Transverse colon (tissue), 4 donors: ENCODE measurements around the gene DISC1. TPM values are rescaled to one million over a fixed set of nuclear protein-coding genes. Genes with fewer than 3 reads are reported as not detected.
"Not testable (repeated sequence)": the region's sequence is repeated elsewhere in the genome, so short reads cannot be mapped to it uniquely, and the experiment has no call there.

ENCODE experiments used
- DNase-seq: peaks from one replicate; pipeline ENCODE4 v3.0.0-alpha.2; 2019
- H3K27ac ChIP-seq, 4 donors: fragments of 200-600 bp; sonication (generic); 2 replicates each; pipeline ENCODE4 v1.5.1; 2016 to 2018; ENCODE audit warnings: inconsistent platforms in 4 of 4
- H3K27me3 ChIP-seq: fragments of 200-600 bp; sonication (generic); 2 replicates; pipeline ENCODE4 v1.5.1; 2017; ENCODE audit warnings: inconsistent platforms
- H3K36me3 ChIP-seq, 4 donors: fragments of 200-600 bp; sonication (generic); 2 replicates each; pipeline ENCODE4 v1.5.1; 2017 to 2019; ENCODE audit warnings: inconsistent platforms in 4 of 4
- H3K4me1 ChIP-seq, 4 donors: fragments of 200-600 bp; sonication (generic); 2 replicates each; pipeline ENCODE4 v1.5.1; 2017 to 2020; ENCODE audit warnings: inconsistent platforms in 4 of 4
- H3K4me3 ChIP-seq, 4 donors: fragments of 200-600 bp; sonication (generic); 1 replicate in 1 of 4; 2 replicates in 3 of 4; pipeline versions ENCODE4 v1.5.1 to v1.6.1; 2017 to 2019; ENCODE audit warnings: inconsistent platforms in 4 of 4
- H3K9me3 ChIP-seq, 2 donors: fragments of 200-600 bp; sonication (generic); 2 replicates each; pipeline ENCODE4 v1.5.1; 2017 to 2019; ENCODE audit warnings: inconsistent platforms in 2 of 2
- CTCF ChIP-seq, 5 experiments: fragments of 200-600 bp in 3 of 5; fragments of 450-650 bp in 2 of 5; sonication (generic) in 3 of 5; IDR thresholded peaks; 1 replicate in 2 of 5; 2 replicates in 3 of 5; pipeline ENCODE4 v1.5.1; 2016 to 2017; ENCODE audit warnings: antibody characterized with exemption in 5 of 5, inconsistent platforms in 3 of 5, mild to moderate bottlenecking in 2 of 5, moderate library complexity in 1 of 5
- EP300 ChIP-seq: sonication (generic); formaldehyde crosslinking; IDR thresholded peaks from one replicate; pipeline ENCODE4 v1.6.1; 2017; ENCODE audit warnings: antibody characterized with exemption, low read depth
- POLR2A ChIP-seq: fragments of 450-650 bp; IDR thresholded peaks from one replicate; pipeline ENCODE4 v1.6.1; 2016; ENCODE audit warnings: antibody characterized with exemption, mild to moderate bottlenecking, moderate library complexity
- POLR2AphosphoS5 ChIP-seq, 3 donors: sonication (generic); formaldehyde crosslinking; IDR thresholded peaks; one replicate each; pipeline ENCODE4 v1.6.1; 2016; ENCODE audit warnings: antibody characterized with exemption in 3 of 3
- WGBS, 2 donors: methylation state at CpG; one replicate each; pipeline ENCODE4 v1.1.5; 2018; ENCODE audit warnings: low coverage in 1 of 2; 5-methylcytosine and 5-hydroxymethylcytosine counted together
- in situ Hi-C, 4 donors: fragments of 200-750 bp; cut with MboI; loops; one replicate each; pipeline versions ENCODE4 v1.15.0 to v1.15.1; 2017; ENCODE audit warnings: low sequenced_read_pairs in 3 of 4, low pct_ligation_motif_present in 1 of 4, low pct_unique_long_range_greater_than_20kb in 1 of 4
- intact Hi-C: fragments of 100-400 bp; cut with DNase I; formaldehyde crosslinking; loops from one replicate; pipeline ENCODE4 v1.15.1; 2023; ENCODE audit warnings: low total_unique reads
- total RNA-seq, 4 donors: library from RNA; depleted of rRNA; stranded (reverse); fragments of >200 nt; gene quantifications; one replicate each; pipeline ENCODE4 v1.1.0, GENCODE V29; 2016

The DISC1 gene
- total RNA-seq, 4 donors from 2014 or later: 7.8 to 20.3 (median 11.5) TPM

DNA sequence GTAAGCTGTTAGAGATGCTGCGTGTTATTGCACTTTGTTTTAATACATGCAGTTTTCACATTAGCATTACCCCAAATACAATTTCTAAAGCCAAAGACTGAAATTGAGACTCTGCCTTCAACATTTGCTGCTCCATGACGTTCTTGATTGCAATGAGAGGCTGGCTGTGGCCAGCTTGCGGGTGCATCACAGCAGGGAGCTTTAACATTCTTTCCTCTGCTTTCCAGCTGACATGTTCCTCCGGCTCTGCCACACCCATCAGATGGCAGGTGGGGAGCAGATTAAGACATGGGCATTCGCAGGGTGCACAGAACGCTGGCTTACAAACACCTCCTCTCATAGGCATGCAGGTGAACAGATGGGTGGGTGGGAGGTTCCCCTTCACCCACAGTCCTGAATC, 314.1 kb downstream of the DISC1 start:
- no peak for DNase-seq
- 76 to 83% methylated on average over 3 to 6 of the region's 6 CpGs for WGBS, 2 donors
- no peak overlapping the region for H3K4me3 ChIP-seq
- no peak overlapping the region for H3K27ac ChIP-seq
- H3K9me3 ChIP-seq: no peaks in the 10 kb centered on the region
- H3K36me3 ChIP-seq: no peaks in the 10 kb centered on the region
- intact Hi-C loops (no loop called here), in situ Hi-C loops (no loop called here)
- TF ChIP-seq POLR2AphosphoS5 (IDR thresholded peaks at IDR 0.05) (no peak), EP300 (no peak), POLR2A (no peak), CTCF (IDR thresholded peaks at IDR 0.05) (no peak)
- H3K27me3 ChIP-seq: no peaks in the 10 kb centered on the region
- H3K4me1 ChIP-seq: peaks cover 0 to 15% (median 5%) of the 10 kb centered on the region in 4 donors

DNA sequence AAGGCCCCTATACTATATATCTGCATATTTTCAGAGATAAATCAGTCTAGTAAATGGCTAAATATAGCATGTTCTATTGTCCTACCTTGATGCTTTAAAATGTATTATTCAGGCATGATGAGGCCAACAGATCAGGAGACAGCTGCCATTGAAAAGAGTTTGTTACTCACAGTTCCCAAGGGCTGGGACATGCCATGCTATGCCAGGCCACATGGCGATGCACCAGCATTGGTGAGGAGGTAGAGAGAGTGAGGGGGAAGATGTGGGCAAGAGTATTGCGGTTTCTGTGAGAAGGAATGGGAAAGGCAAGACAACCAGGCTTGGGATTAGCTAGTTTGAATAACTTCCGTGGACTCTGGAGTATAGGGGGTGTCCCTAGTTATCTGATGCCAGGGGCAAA, 316.5 kb downstream of the DISC1 start:
- no peaks in the 10 kb centered on the region for H3K9me3 ChIP-seq
- DNase-seq: no peak
- H3K4me1 ChIP-seq: no peaks in the 10 kb centered on the region
- in situ Hi-C loops (no loop called here), intact Hi-C loops (no loop called here)
- no peak overlapping the region for H3K4me3 ChIP-seq
- H3K36me3 ChIP-seq: no peaks in the 10 kb centered on the region
- H3K27me3 ChIP-seq: no peaks in the 10 kb centered on the region
- no peak overlapping the region for H3K27ac ChIP-seq
- TF ChIP-seq POLR2AphosphoS5 (IDR thresholded peaks at IDR 0.05) (no peak), POLR2A (no peak), EP300 (no peak)
- 93 to 95% methylated on average over 3 of the region's 3 CpGs for WGBS, 2 donors

DNA sequence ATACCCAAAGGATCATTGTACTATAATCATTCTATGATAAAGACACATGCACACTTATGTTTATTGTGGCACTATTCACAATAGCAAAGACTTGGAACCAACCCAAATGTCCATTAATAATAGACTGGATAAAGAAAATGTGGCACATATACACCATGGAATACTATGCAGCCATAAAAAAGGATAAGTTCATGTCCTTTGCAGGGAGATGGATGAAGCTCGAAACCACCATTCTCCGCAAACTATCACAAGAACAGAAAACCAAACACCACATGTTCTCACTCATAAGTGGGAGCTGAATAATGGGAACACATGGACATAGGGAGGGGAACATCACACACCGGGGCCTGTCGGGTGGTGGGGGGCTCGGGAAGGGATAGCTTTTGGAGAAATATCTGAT, 321.5 kb downstream of the DISC1 start:
- H3K9me3 ChIP-seq, DNase-seq, in situ Hi-C loops, H3K4me1 ChIP-seq, intact Hi-C loops, H3K4me3 ChIP-seq, H3K27ac ChIP-seq, H3K36me3 ChIP-seq, H3K27me3 ChIP-seq: not testable (repeated sequence)
- WGBS, 2 donors: 91 to 92% methylated on average over 5 of the region's 5 CpGs

GRCh38 chr1:231949277-231950091, 322.9 kb downstream of the DISC1 start:
- H3K27ac ChIP-seq: peak overlapping the region in 3 of 4 donors; percentile 25 to 35 (median 28)
- 67 to 78% methylated on average over 2 to 8 of the region's 8 CpGs for WGBS, 2 donors

More at GRCh38 chr1:231949277-231950091, 322.9 kb downstream of the DISC1 start:
- DNase-seq: no peak
- no peaks in the 10 kb centered on the region for H3K4me1 ChIP-seq
- no peaks in the 10 kb centered on the region for H3K36me3 ChIP-seq
- intact Hi-C loops: no loop called here
- H3K4me3 ChIP-seq: no peak overlapping the region
- no peaks in the 10 kb centered on the region for H3K9me3 ChIP-seq
- in situ Hi-C loops: no loop called here
- no peaks in the 10 kb centered on the region for H3K27me3 ChIP-seq
- TF ChIP-seq POLR2AphosphoS5 (IDR thresholded peaks at IDR 0.05): no peak
- no peak for TF ChIP-seq CTCF (IDR thresholded peaks at IDR 0.05)
- TF ChIP-seq POLR2A: no peak
- TF ChIP-seq EP300: no peak
